HFF-Myc (cell line): ENCODE data around the gene TWIST1.

Source experiments
- DNase-seq: peaks from one replicate; pipeline ENCODE4 v3.0.0-alpha.2; 2011; ENCODE audit warnings: low read depth; ENCODE audit errors: extremely low read depth
- H3K4me3 ChIP-seq: replicated peaks from 2 replicates; pipeline ENCODE4 v1.5.1; 2011; ENCODE audit warnings: low read depth, mild to moderate bottlenecking, control low read depth, low read length
- TF ChIP-seq, protein P1 (sequence below): IDR thresholded peaks from 2 replicates; pipeline ENCODE4 v1.5.1; 2012; ENCODE audit warnings: mild to moderate bottlenecking, low read depth, low read length, control low read depth; ENCODE audit errors: missing control alignments

The TWIST1 gene

GRCh38 chr7:19143881-19144574 lies 26.6 kb upstream of the TWIST1 start:
- H3K4me3 ChIP-seq = no peak overlapping the region
- no peak for DNase-seq
- TF ChIP-seq, protein P1, sequence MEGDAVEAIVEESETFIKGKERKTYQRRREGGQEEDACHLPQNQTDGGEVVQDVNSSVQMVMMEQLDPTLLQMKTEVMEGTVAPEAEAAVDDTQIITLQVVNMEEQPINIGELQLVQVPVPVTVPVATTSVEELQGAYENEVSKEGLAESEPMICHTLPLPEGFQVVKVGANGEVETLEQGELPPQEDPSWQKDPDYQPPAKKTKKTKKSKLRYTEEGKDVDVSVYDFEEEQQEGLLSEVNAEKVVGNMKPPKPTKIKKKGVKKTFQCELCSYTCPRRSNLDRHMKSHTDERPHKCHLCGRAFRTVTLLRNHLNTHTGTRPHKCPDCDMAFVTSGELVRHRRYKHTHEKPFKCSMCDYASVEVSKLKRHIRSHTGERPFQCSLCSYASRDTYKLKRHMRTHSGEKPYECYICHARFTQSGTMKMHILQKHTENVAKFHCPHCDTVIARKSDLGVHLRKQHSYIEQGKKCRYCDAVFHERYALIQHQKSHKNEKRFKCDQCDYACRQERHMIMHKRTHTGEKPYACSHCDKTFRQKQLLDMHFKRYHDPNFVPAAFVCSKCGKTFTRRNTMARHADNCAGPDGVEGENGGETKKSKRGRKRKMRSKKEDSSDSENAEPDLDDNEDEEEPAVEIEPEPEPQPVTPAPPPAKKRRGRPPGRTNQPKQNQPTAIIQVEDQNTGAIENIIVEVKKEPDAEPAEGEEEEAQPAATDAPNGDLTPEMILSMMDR = no peak

- TF ChIP-seq, protein P1 = no peak
- H3K4me3 ChIP-seq = no peak overlapping the region
- DNase-seq = no peak
Observed at GRCh38 chr7:19139706-19140327, 22.4 kb upstream of the TWIST1 start.

DNA sequence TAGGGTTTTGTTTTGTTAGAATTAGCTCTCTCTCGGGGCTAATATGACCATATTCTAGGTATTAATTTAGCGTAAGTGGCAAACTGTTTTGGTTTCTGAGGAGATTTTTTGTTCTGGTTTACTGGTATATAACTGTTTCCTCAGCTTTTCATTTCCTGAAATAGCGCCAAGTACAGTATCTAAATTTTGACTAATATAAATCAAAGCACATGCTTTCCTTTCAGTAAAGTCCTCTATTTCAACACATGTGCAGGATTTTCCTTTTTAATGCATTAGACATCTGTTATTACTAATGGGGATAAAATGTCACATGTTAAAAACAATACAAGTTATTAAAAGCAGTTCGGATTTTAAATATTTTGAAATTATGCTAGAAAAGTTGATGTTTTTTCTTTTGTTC lies 16.4 kb upstream of the TWIST1 start:
- H3K4me3 ChIP-seq = no peak overlapping the region
- TF ChIP-seq, protein P1 = no peak
- DNase-seq = no peak

GRCh38 chr7:19133390-19133789 lies 16.0 kb upstream of the TWIST1 start:
- no peak for DNase-seq
- TF ChIP-seq, protein P1 = no peak
- no peak overlapping the region for H3K4me3 ChIP-seq

- no peak for DNase-seq
- TF ChIP-seq, protein P1 = no peak
- no peak overlapping the region for H3K4me3 ChIP-seq
Observed at GRCh38 chr7:19128856-19129255, 11.4 kb upstream of the TWIST1 start.

- no peak for DNase-seq
- no peak overlapping the region for H3K4me3 ChIP-seq
- TF ChIP-seq, protein P1 = peak; percentile 71
Observed at GRCh38 chr7:19121977-19122588, 4.6 kb upstream of the TWIST1 start.
